GM19023 (cell line): ENCODE measurements around the gene SEM1.
"Not testable (repeated sequence)": the region's sequence is repeated elsewhere in the genome, so short reads cannot be mapped to it uniquely, and the experiment has no call there.

ENCODE experiments used
- ATAC-seq: cut with Tn5 transposase; IDR thresholded peaks from one replicate; pipeline ENCODE4 v1.9.1; 2021; ENCODE audit warnings: mild to moderate bottlenecking, moderate library complexity; ENCODE audit not compliant: unreplicated experiment

SEM1 gene

DNA sequence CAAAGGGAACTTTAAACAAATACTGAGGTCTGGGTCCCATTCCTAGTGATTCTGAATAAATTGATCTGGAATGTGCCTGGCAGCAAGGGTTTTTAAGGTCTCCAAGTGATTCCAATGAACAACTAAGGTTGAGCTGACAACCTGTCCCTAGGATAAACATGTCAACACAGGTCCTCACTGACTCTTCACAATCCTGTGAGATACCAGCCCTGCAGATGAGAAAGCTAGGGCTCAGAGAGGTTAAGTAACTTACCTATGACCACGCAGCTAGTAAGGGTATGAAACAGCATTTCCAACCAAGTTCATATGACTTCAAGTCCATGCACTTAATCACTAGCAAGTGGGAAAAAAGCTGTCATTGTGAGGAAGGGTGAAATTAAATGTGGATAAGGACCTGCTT, 44.0 kb downstream of the SEM1 start:
- no peak for ATAC-seq

DNA sequence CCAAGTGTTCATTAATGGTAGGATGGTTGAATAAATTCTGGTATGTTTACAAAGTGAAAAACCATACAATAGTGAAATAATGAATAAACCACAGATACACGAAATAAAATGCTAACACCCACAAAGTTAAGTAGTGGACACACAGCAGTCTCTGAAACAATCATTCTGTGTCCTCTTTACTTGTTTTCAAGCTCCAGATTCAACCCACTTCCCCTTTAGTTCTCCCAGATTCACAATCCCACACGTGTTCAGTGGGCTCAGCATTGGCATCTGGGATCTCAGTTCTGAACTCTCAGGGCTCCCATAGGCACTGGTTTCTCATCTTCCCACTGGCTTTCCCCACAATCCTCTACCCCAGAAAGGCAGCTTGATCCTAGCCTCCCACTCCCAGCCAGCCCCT, 44.9 kb downstream of the SEM1 start:
- no peak for ATAC-seq

DNA sequence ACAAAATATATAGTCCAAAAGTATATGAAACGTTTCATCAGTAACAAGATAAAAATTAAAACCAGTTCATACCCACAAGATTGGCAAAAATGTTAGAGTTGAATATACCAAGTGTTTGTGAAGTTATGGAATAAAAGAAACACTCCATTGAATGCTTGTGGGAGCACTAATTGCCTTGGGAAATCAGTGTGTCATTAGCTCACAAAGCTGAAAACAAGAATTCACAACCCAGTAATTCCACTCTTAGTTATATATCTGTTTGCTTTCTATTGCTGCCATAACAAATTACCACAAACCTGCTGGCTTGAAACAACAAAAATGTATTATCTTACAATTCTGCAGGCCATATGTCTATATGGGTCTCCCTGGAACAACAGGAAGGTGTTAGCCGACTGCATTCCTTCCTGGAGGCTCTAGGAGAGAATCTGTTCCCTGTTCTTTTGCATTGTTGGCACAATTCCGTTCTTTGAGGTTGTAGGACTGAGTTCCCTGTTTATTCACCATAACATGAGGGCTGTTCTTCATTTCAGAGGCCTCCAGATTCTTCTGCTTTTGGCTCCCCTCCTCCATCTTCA, 45.7 kb downstream of the SEM1 start:
- no peak for ATAC-seq

DNA sequence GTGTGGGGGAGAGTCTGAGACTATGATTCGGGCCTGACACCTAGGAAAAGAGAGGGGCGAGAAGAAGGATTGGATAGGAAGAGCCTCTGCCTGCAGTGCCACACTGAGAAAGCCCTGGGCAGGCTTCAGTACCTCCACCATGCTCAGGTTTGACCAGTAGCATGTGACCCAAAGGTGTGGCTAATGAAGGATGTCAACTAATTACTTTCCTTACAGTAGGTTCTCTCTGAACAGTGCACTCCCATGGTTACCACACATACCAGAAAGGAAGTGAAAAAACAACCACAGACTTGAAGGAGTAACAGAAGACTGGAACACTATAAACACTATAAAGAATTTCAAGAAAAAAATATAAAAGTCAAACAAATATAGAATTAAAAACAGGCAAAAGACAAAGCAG, 46.2 kb downstream of the SEM1 start:
- peak; percentile 88 for ATAC-seq

DNA sequence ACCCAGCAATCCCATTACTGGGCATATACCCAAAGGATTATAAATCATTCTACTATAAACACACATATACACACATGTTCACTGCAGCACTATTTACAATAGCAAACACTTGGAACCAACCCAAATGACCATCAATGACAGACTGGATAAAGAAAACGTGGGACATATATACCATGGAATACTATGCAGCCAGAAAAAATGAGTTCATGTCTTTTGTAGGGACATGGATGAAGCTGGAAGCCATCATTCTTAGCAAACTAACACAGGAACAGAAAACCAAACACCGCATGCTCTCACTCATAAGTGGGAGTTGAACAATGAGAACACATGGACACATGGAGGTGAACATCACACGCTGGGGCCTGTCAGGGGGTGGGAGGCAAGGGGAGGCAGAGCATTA, 47.5 kb downstream of the SEM1 start:
- not testable (repeated sequence) for ATAC-seq

DNA sequence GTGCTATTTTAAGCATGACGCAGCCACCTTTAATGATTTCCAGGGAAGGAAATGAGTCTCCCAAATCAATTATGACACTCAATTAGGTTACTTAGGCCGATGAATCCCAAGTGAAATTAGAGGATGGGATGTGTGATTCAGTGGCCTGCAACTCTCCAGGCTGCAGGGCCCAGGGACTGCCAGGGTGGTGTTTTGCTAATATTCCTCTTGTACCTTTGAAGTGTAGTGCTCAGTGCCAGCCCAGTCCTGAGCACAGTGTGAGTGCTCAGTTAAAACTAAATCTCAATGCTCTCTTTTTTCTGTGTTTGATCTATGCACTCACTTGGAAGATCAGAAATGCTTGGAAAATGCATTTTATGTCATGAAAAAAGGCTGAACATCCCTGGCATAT, 51.6 kb downstream of the SEM1 start:
- ATAC-seq, result no peak

DNA sequence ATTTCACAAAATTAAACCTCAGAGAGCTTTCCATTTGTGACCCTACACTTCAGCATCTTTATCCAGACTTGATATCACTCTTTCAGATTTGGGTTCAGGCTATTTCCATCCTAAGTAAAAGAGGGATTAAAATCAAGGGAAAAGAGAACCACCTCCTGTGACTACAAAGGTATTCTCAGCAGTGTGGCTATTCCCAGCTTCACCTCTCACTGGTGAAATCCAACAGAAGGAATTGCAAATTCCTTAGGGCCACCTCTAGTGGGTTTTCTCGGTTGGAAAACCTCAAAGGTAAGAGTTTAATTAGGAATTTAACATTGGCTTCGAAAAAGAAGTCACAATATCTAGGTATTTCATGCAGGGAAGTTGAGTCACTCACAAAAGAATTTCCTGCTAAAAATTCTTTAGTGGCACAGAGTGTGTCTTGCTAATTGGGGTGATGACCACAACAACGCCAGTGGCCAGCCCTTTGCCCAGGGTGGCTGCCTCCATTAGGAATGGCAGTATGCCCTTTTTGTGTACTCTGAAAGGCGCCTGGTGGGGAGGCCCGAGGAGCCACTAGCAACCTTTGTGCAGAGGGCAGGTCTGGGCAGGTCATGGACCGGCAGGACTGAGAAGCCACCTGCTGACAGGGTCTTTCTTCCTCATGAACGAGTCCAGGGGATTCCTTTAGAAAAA, 52.2 kb downstream of the SEM1 start:
- ATAC-seq, result no peak

DNA sequence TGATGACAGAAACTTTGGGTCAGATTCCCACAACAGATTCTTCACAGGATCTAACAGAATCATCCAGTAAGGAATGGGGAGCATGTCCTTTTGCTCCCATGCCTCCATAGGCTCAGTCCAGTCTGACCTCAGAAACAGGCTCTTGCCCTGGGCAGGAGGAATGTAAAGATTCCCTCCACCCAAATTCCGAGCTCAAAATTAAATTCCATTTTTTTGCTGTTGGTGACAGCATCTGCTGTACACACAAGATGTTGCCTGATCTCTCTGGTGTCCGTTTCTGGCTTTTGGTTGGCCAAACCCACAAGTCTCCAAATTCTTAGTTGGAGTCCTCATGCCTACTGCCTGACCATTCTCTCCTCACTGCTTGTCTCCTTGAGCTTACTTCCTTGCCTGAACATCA, 53.7 kb downstream of the SEM1 start:
- no peak for ATAC-seq

DNA sequence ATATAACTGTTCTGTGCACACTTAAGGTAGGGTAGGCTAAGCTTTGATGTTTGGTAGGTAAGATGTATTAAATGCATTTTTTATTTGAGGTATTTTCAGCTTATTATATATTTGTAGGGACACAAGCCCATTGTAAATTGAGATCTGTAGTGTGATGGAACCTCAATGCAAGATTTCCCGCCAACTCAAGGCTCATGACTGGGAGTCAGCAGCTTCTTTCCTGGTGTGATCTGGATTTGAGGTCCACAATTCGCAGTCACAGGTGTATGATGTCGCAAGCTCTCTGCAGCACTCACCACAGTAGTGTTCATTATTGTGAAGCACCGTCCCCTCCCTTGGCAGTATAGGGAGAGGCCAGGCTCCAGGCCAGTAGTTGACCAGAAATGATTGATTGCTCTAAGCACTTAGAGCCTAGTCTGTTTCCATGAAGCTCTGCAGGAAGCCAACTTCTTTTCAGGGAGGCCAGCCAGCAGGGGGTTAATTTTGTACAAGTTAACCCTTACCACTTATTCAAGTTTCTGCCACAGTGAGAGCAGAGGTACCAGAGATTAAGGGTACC, 54.9 kb downstream of the SEM1 start:
- ATAC-seq, result no peak

DNA sequence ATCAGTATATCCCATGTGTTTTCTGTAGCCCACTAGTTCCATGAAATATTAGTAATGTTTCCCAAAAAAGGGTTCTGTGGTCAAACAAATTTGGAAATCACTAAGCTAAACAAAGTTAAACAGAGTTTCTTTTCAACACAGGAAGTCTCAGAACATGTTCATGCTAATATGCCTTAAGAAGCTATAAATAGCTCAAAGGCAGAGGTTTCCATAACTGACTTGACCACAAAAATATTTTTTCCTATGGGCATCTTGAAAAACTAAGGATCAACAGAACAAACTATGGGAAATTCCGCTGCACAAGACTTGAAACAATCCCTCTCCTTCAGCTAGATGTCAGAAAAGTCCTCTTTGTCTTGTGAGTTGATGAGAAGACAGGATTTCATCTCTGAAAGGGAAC, 59.7 kb downstream of the SEM1 start:
- no peak for ATAC-seq

DNA sequence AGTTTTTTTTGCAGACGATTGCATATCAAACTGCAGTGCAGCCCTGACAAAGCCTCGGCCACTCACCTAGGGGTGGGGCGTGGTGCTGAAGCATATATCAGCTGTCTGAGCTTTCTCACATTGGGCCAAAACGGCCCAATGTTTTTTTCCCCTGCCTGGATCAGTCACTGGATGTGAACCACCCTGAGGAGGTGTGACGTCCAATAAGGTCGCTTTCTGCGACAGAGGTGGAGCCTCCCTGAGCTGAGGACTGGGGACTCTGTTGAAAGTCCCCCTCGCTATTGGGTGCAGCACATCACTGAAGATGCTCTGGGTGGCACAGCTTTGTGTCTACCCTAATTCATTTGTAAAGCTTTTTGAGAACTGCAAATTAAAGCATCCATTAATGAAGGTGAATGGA, 60.9 kb downstream of the SEM1 start:
- no peak for ATAC-seq

DNA sequence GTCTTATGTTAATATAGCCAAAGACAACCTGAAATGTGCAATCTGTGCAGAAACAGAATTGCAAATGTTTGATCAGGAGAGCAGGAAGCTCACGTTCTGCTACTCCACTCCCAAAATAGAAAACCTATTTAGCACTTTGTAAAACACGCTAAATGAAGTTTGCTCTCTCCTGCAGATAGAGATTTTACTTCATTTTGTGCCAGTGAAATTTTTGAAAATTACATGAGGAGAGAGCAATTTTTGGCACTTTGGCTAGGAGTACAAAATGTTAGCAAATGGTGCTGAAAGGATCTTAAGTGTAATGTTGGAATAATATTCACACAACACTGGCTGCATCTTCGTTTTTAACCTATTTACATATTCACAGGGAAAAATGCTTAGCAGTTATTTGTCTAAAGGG, 61.9 kb downstream of the SEM1 start:
- no peak for ATAC-seq

DNA sequence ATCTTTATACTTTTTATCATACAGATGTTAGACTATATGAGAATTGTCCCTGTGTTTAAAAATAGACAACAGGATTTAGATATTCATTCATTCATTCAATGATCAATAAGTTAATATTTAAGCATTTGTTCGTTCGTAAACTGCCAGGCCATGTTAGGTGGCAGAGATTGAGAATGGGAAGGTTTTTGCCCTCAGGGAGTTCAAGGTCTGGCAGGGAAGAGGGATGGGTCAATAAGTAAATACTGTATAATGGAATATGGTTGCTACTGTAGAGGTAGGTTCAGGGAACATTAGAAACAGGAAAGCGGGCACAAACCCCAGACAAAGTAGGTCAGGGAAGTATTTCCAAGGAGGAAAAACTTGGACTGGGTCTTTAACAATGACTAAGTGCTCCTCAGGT, 64.6 kb downstream of the SEM1 start:
- no peak for ATAC-seq

DNA sequence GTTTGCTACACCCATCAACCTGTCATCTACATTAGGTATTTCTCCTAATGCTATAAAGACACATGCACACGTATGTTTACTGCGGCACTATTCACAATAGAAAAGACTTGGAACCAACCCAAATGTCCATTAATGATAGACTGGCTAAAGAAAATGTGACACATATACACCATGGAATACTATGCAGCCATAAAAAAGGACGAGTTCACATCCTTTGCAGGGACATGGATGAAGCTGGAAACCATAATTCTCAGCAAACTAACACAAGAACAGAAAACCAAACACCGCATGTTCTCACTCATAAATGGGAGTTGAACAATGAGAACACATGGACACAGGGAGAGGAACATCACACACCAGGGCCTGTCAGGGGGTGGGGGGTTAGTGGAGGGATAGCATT, 66.2 kb downstream of the SEM1 start:
- not testable (repeated sequence) for ATAC-seq

DNA sequence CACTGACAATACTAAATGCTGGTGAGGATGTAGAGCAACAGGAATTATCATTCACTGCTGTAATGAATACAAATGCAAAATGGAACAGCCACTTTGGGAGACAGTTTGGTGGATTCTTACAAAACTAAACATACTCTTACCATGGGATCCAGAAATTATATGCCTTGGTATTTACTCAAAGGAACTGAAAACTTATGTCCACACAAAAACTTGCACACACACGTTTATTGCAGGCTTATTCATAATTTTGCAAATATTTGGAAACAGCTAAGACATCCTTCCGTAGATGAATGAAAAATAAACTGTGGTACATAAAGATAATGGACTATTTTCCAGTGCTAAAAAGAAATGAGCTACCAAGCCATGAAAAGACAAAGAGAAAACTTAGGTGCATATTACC, 69.6 kb downstream of the SEM1 start:
- ATAC-seq, result no peak
